Peyer's patch (tissue), 4 donors: Measurements from ENCODE around the gene HMOX1. TPM values are rescaled to one million over a fixed set of nuclear protein-coding genes. Genes with fewer than 3 reads are reported as not detected.
A peak's percentile ranks its signal among the peaks of the same experiment; 100 is the strongest.

ENCODE experiments used
- DNase-seq, 3 donors: peaks; one replicate each; pipeline ENCODE4 v3.0.0-alpha.2; 2017 to 2019
- H3K27ac ChIP-seq, 4 donors: fragments of 200-600 bp; sonication (generic); one replicate each; pipeline ENCODE4 v1.5.1; 2016 to 2019
- H3K27me3 ChIP-seq, 2 donors: fragments of 200-600 bp; sonication (generic); one replicate each; pipeline ENCODE4 v1.5.1; 2019
- H3K36me3 ChIP-seq, 3 donors: fragments of 200-600 bp; sonication (generic); one replicate each; pipeline ENCODE4 v1.5.1; 2016 to 2019
- H3K4me1 ChIP-seq, 4 donors: fragments of 200-600 bp; sonication (generic); one replicate each; pipeline ENCODE4 v1.5.1; 2016 to 2019
- H3K4me3 ChIP-seq, 4 donors: fragments of 200-600 bp; sonication (generic); 1 replicate in 3 of 4; 2 replicates in 1 of 4; pipeline ENCODE4 v1.5.1; 2016 to 2019; ENCODE audit warnings: mild to moderate bottlenecking in 1 of 4
- H3K9me3 ChIP-seq, 4 donors: fragments of 200-600 bp; sonication (generic); one replicate each; pipeline ENCODE4 v1.5.1; 2016 to 2019; ENCODE audit warnings: mild to moderate bottlenecking in 1 of 4
- POLR2A ChIP-seq, 2 donors: fragments of 450-650 bp; IDR thresholded peaks; one replicate each; pipeline ENCODE4 v1.5.1; 2017; ENCODE audit warnings: antibody characterized with exemption in 2 of 2, mild to moderate bottlenecking in 2 of 2, moderate library complexity in 2 of 2
- total RNA-seq, 4 donors: library from RNA; depleted of rRNA; stranded (reverse); fragments of >200 nt; gene quantifications; one replicate each; pipeline ENCODE4 v1.1.0, GENCODE V29; 2016
- TF ChIP-seq, protein P1 (sequence below), 6 experiments: fragments of 450-650 bp in 4 of 6; fragments of 200-600 bp in 2 of 6; sonication (generic) in 1 of 6; IDR thresholded peaks; one replicate each; pipeline ENCODE4 v1.5.1; 2017 to 2019; ENCODE audit warnings: antibody characterized with exemption in 6 of 6, mild to moderate bottlenecking in 3 of 6, moderate library complexity in 1 of 6

Gene HMOX1
- total RNA-seq, 4 donors from 2014 or later: 27.2 to 64.5 (median 46.7) TPM

GRCh38 chr22:35403356-35403755 lies 22.5 kb downstream of the HMOX1 start:
- Histone ChIP-seq H3K9me3 (no peaks in the 10 kb centered on the region), H3K36me3 (peaks cover 0 to 48% (median 0%) of the 10 kb centered on the region in 3 donors), H3K4me1 (peaks cover 0 to 13% (median 6%) of the 10 kb centered on the region in 4 donors), H3K27ac (no peak overlapping the region), H3K27me3 (no peaks in the 10 kb centered on the region), H3K4me3 (no peak overlapping the region)
- TF ChIP-seq POLR2A (IDR thresholded peaks at IDR 0.05): no peak
- TF ChIP-seq, protein P1, sequence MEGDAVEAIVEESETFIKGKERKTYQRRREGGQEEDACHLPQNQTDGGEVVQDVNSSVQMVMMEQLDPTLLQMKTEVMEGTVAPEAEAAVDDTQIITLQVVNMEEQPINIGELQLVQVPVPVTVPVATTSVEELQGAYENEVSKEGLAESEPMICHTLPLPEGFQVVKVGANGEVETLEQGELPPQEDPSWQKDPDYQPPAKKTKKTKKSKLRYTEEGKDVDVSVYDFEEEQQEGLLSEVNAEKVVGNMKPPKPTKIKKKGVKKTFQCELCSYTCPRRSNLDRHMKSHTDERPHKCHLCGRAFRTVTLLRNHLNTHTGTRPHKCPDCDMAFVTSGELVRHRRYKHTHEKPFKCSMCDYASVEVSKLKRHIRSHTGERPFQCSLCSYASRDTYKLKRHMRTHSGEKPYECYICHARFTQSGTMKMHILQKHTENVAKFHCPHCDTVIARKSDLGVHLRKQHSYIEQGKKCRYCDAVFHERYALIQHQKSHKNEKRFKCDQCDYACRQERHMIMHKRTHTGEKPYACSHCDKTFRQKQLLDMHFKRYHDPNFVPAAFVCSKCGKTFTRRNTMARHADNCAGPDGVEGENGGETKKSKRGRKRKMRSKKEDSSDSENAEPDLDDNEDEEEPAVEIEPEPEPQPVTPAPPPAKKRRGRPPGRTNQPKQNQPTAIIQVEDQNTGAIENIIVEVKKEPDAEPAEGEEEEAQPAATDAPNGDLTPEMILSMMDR (IDR thresholded peaks at IDR 0.05): no peak
- DNase-seq: no peak

DNA sequence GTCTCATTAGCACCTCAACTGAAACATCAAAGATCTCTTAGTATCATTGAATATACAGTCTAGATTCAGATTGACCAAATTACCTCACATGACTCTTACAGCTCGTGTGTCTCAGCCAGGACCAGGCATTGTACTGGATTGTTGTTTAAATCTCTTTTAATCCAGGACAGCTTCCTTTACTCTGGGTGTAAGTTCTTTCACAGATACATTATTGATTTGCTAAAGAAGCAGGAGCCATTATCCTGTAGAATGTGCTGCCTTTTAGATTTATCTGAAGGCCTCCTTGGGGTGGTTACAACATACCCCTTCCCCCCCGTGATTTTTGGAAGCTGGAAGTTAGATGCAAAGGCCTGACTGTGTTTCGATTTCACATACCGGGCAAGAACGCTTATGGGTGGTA lies 23.3 kb downstream of the HMOX1 start:
- no peaks in the 10 kb centered on the region for H3K27me3 ChIP-seq
- TF ChIP-seq, protein P1 (IDR thresholded peaks at IDR 0.05): no peak
- TF ChIP-seq POLR2A (IDR thresholded peaks at IDR 0.05): no peak
- peaks cover 0 to 56% (median 0%) of the 10 kb centered on the region in 3 donors for H3K36me3 ChIP-seq
- H3K9me3 ChIP-seq: no peaks in the 10 kb centered on the region
- H3K4me3 ChIP-seq: no peak overlapping the region
- peaks cover 0 to 13% (median 5%) of the 10 kb centered on the region in 4 donors for H3K4me1 ChIP-seq
- DNase-seq: no peak
- no peak overlapping the region for H3K27ac ChIP-seq

GRCh38 chr22:35406443-35406842 lies 25.5 kb downstream of the HMOX1 start:
- Histone ChIP-seq H3K4me1 (peaks cover 0 to 11% (median 4%) of the 10 kb centered on the region in 4 donors), H3K36me3 (peaks cover 0 to 69% (median 0%) of the 10 kb centered on the region in 3 donors), H3K27me3 (no peaks in the 10 kb centered on the region), H3K9me3 (no peaks in the 10 kb centered on the region), H3K27ac (no peak overlapping the region), H3K4me3 (no peak overlapping the region)
- no peak for DNase-seq
- no peak for TF ChIP-seq POLR2A (IDR thresholded peaks at IDR 0.05)
- TF ChIP-seq, protein P1 (IDR thresholded peaks at IDR 0.05): no peak

DNA sequence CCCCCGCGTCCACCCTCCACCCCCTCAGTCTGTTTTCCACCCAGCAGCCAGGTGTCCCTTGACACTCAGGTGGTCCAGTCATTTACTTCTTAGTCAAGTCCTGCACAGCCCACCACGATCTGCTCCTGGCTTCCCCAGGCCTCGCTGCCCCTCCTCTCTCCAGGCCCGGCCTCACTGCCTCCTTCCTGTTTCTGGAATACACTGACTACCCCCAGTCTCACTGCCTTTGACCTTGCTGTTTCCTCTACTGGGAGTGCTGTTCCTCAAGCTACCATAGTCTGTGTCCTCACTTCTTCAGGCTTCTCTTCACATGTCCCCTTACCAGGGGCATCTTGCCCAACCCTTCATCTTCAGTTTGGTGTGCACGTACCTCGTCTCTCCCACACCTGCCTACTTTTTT lies 26.5 kb downstream of the HMOX1 start:
- Histone ChIP-seq H3K9me3 (no peaks in the 10 kb centered on the region), H3K4me3 (no peak overlapping the region), H3K36me3 (peaks cover 0 to 78% (median 0%) of the 10 kb centered on the region in 3 donors), H3K27ac (no peak overlapping the region), H3K27me3 (no peaks in the 10 kb centered on the region), H3K4me1 (peaks cover 0 to 11% (median 3%) of the 10 kb centered on the region in 4 donors)
- DNase-seq: no peak
- TF ChIP-seq, protein P1 (IDR thresholded peaks at IDR 0.05): no peak
- TF ChIP-seq POLR2A (IDR thresholded peaks at IDR 0.05): no peak

DNA sequence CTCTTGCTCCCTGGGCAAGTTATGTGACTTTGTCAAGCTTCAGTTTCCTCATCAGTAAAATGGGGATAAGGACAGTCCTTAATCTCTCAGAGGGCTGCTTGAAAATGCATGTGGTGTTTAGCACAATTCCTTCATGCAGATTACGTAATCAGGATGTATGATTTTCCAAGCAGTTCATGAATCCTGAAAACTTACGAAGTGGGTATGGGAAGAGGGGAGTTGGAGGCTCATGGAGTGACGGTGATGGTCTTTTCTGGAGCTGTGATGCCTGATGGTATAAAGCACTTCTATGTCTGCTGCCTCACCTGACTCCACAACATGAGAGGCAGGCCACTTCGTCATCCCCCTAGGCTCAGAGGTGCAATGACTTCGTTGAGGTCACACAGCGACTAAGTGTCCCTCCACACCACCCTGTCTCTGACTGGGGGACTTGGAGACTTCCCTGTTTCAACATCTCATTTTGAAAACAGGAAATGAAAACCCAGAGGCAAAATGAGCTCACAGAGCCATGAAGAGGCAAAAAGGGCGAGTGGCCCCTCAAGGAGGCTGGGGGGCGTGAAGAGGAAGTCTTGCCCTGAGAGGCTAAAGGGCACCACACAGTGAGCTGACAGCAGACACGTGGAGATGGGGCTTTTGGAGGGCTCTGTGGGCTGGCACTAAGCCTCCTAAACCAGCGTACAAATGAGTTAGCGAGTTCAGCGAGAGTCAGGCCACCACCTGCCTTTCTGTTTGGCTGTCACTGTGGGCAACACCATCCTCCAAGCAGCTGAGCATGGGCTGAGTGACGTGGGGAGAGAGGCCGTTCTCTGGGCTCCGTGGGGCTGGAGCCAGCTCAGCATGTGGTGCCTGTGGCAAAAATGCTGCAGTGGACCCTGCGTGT lies 29.1 kb downstream of the HMOX1 start:
- Histone ChIP-seq H3K27me3 (no peaks in the 10 kb centered on the region), H3K36me3 (peaks cover 0 to 84% (median 0%) of the 10 kb centered on the region in 3 donors), H3K4me3 (no peak overlapping the region), H3K27ac (peak overlapping the region in 3 of 4 donors; percentile 39 to 79 (median 65)), H3K4me1 (peaks cover 0 to 11% (median 3%) of the 10 kb centered on the region in 4 donors), H3K9me3 (no peaks in the 10 kb centered on the region)
- TF ChIP-seq POLR2A (IDR thresholded peaks at IDR 0.05): no peak
- TF ChIP-seq, protein P1 (IDR thresholded peaks at IDR 0.05): no peak
- DNase-seq: peak in 2 of 3 donors; percentile 81 to 88
